Measurements from ENCODE around the gene NEXMIF.

DNA sequence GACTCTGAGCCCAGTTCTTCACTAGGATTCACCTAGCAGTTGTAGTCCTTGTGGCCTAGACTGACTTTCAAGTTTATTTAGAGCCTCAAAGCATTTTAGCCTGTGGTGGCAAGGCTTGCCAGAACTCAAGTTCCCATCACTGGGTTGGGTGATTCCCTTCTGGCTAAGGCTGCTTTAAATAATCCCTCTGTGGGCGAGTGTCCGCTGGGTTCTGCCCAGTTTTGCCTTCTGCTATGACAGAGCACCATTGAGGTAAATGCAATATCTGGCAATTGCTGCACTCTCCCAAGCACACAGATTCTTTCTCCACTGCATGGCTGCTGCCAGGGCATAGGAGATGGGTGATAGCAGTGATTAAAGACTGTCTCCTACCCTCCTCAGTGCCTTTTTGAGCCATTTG lies 220.0 kb downstream of the NEXMIF start:
- TF ChIP-seq POLR2A (IDR thresholded peaks at IDR 0.05) (no peak), CTCF (IDR thresholded peaks at IDR 0.05) (no peak)
